GM19372 (cell line): Measurements from ENCODE around the gene ZNF300.
"Not testable (repeated sequence)": the region's sequence is repeated elsewhere in the genome, so short reads cannot be mapped to it uniquely, and the experiment has no call there.

Experiments used
- ATAC-seq: cut with Tn5 transposase; IDR thresholded peaks from one replicate; pipeline ENCODE4 v1.9.1; 2021; ENCODE audit warnings: mild to moderate bottlenecking, low read depth, moderate library complexity; ENCODE audit not compliant: unreplicated experiment

The ZNF300 gene

DNA sequence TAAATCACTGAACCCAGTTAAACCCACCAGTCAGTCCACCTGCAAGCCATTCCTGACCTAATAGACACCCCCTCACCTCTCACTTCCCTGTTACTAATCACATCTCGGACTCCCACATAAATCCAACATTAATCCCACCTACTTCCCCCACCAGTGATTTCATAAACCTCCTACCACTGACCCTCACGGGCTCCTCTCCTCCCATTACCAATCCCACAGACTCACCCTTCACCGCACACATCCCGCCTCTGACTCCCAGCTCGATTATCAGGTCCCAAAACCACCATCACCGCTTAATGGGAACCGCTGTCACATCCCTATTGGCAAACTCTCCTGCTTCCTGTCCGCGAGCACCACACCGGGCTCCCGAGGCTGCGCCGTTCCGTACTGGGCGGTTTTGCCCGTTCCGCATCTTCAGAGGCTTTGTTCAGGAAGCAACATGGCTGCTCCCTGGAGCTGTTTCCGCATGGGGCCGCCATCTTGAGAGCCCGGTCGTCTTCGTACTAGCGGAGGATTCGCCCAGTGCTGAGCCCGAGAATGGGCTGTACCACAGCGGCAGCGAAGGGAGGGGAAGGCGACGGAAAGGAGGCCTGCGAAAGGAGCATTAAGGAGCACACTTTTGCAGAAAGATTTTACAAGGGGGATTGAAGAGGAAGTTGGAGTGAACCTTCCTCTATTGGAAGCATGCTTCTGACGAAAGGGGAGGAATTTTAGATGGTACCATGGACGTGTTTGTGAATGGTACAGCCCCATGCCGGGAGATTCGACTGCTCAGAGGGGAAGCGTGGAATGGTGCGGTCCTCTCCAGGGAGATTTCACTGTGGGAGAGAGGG, at the start of gene ZNF300:
ZNF300 (minus strand) TSS at position 502 of the 833 bp plus-strand sequence. CDS start 1,825 bp downstream, outside the sequence.
- ATAC-seq, result no peak

DNA sequence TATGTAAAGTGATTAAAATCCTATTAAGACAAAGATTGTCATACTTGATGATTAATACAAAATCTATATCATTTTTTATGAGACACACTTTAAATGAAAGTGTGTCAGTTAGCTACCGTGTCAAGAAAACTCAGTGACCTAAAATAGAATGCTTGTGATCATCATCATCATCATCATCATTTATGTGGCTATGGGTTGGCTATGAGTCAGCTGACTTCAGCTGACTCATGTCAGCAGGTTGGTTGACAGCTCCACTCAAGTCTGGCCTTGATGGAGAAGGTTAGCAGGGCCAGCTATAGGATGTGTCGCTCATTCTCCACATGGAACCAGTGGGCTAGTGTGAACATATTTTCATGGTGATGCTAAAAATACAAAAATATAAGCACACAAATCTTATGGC, 43.8 kb upstream of the ZNF300 start:
- no peak for ATAC-seq

DNA sequence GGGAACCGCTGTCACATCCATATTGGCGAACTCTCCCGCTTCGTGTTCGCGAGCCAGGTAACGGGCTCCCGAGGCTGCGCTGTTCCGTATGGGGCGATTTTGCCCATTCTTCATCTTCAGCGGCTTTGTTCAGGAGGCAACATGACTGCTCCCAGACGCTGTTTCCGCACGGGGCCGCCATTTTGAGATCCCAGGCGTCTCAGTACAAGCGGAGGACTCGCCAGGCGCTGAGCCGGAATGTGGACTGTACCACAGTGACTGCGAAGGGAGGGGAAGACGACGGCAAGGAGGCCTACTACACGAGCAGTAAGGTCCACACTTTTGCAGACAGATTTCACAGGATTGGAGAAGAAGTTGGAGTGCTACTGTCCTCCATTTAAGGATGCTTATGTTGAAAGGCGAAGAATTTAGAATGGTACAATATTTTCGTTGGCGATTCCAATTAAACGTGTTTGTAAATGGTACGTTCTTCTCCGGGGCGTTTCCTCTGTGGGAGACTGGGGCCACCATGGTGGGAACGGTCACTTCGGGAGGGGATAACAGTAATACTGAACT, 41.6 kb upstream of the ZNF300 start:
- no peak for ATAC-seq

DNA sequence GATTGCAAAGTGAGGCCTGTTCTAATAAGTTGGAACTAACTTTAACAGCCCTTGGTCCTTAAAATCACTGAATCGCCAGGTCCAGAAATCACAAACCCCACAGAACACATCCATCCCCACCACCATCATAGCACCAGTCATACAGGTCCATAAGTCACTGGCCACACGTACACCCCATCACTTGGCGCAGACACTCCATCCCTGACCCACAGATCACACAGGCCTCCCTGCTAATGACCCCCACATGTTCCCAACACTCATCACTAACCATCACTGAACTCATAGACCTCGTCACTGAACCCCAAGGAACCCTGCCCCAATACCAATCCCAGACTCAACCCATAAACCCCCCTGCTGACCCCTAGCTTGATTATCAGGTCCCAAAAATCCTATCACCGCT, 41.2 kb upstream of the ZNF300 start:
- no peak for ATAC-seq

DNA sequence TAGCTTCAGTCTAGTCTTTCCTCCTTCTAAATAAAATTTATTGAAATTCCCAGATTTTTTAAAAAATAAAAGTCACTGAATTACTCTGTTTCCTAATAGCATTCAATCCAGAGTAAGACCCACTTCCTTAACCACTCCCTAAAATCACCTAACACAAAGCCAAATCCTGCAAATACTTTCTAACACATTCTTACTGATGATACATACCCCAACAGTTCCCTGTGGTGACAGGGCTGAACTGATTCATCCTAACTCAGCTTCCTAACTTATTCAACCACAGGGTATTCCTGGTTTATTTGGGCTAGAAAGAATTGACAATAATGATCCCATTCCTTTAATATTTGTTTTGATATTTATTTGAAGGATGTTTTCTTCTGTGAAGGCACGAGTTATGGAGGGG, 40.7 kb upstream of the ZNF300 start:
- ATAC-seq, result no peak

DNA sequence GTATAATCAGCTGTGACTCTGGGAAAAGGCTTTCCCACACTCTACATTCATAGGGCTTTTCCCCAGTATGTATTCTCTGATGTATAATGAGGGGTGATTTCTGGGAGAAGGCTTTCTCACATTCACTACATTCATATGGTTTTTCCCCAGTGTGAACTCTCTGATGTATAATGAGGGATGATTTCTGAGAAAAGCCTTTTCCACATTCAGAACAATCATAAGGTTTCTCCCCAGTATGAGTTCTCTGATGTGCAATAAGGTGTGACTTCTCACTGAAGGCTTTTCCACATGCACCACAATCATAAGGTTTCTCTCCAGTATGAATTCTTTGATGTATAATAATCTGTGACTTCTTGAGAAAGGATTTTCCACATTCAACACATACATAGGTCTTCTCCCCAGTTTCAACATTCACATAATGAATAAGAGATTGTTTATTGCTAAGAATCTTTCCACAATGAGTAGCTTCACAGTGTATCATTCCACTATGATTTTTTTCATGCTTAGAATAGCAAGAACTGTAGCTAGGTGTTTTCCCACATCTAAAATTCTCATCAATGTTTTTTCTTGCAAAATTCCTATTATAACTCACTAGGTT, 26.7 kb upstream of the ZNF300 start:
- no peak for ATAC-seq

DNA sequence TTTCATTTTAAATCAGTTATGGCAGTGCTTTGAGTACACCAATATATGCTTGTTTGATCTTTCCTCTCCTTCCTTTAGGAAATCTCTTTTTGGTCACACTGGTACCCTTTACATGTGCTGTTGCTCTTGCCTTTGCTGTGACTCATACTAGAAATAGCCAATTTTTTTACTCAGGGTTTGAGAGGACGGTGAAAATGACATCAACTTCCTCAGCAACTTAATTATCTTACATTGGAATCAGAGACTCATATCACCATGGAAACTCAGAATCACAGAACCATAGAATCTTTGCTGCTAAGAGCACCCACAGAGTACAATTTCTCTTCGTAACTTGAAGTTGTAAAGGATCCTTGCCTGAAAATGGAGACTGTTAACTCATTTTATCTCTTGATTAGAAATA, 13.8 kb upstream of the ZNF300 start:
- no peak for ATAC-seq

DNA sequence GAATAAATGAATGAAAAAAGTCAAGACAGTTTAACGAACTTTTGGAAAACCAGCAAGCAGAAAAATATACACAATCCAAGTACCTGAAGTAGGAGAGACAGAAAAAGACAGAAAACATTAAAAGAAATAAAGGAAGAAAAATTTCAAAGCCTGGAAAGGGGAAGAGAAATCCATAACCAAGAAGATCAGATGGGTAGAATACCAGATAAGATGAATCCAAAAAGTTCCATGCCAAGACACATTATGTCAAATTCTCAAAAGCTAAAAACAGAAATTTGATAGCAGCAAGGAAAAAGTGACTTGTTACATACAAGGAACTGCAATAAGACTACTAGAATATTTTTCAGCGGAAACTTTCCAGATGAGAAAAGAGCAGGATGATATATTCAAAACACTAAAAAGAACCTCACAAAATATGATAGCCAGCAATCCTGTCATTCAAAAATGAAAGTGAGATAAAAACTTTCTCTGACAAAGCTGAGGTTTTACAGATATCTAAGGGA, 7.6 kb upstream of the ZNF300 start:
- ATAC-seq, result no peak

DNA sequence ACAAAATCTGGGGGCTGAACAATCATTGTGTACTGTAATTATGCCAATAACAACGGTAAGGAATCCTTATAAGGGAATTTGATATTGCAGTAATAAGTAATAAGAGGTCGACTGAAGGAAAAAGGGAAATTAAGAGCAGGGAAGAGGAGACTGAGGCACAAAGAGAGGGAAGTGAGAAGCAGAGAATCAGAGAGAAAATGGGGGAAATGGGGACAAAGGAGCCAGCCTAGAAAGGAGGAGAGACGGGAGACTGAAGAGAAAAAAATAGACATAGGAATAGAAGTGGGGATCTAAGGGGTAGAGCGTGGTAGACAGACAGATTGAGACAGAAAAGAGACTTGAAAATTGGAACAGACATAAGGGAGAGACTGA, 518 bp upstream of the ZNF300 start:
- no peak for ATAC-seq

DNA sequence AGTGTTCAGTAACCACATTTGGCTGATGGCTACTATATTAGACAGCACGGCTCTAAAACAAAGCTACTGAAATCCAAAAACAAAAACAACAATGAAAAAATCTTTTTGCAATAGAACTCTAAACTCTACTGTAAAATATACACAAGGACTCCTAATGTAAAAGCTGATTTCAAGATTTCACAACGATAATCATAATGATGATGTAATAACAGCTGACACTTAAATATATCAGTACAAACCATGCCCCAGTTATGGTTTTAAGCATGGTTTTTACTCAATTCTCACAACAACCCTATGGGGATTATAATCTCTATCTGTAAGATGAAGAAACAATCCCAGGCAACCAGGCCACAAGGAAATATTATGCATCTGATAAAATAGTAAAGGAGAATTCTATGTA, 3.3 kb downstream of the ZNF300 start:
- ATAC-seq, result no peak

DNA sequence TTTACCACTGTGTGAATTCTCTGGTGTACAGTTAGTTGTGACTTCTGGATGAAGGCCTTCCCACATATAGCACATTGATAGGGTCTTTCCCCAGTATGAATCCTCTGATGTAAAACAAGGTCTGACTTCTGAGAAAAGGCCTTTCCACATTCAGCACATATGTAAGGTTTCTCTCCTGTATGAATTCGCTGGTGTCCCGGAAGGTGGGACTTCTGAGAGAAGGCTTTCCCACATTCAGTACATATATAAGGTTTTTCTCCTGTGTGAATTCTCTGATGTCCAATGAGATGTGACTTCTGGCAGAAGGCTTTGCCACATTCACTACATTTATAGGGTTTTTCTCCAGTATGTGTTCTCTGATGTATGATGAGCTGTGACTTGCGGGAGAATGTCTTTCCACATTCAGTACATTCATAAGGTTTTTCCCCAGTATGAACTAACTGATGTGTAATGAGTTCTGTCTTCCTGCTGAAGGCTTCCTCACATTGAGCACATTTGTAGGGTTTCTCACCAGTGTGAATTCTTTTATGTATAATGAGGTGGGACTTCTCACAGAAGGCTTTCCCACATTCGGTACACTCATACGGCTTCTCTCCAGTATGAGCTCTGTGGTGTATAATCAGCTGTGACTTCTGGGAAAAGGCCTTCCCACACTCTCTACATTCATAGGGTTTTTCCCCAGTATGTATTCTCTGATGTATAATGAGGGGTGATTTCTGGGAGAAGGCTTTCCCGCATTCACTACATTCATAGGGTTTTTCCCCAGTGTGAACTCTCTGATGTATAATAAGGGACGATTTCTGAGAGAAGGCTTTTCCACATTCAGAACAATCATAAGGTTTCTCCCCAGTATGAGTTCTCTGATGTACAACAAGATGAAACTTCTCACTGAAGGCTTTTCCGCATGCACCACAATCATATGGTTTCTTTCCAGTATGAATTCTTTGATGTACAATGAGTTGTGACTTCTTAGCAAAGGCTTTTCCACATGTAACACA, 9.1 kb downstream of the ZNF300 start:
- no peak for ATAC-seq

DNA sequence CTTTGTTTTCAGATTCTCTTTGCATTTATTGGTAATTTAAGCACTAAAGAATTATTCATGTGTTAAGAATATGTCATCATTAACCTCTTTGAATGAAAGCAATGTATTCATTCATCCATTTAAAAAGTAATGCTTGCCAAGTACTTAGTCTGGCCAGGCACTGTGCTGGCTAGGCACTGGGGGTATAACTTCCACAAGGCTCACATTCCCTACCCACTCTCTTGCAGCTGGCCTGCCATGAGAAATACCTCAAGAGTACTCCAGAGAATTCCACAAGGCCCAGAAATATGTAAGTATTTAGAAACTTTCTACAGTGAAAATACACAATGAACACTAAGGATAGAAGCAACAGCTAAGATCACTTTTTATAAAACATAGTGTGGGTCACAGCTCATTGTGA, 25.4 kb downstream of the ZNF300 start:
- no peak for ATAC-seq

DNA sequence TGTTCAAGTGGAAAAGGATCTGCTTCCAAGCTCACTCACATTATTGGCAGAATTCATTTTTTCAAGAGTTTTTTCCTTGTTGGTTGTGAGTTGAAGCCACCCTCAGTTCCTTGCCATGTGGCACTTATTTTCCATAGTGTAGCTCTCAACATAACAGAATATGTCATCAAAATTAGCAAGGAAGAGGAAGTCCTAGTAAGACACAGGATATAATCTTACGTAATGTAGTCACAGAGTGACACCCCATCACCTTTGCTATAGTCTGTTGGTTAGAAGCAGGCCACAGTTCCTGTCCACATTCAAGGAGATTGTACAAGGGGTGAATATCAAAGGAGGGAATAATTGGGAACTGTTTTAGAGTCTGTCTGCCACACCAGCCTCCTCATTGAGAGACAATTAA, 42.7 kb downstream of the ZNF300 start:
- ATAC-seq, result no peak

DNA sequence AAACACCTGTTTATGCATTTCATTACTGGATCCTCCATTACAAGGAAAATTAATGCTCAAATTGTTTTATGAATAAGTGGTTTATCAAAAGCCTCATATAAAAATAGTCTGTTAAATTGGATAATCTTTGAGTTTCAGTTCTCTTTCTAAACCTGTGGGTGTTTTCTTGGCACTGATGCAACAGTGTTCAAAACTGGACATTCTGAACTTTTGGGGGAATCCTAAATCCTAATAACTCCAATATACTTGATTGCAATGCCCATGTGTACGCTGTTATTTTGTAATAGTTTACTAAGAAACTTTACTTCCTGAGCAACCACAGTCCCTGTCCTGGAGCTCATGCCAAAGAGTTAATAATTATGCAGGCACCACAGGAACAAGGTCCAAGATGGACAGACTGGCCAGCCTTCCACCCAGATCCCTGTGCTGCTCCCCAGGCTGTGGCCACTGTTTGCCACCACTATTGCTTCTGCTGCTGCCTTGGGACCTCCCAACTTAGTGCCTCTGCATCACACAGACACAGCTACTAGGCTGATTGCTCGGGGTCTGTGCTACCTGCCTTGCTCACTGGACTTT, 44.4 kb downstream of the ZNF300 start:
- no peak for ATAC-seq

DNA sequence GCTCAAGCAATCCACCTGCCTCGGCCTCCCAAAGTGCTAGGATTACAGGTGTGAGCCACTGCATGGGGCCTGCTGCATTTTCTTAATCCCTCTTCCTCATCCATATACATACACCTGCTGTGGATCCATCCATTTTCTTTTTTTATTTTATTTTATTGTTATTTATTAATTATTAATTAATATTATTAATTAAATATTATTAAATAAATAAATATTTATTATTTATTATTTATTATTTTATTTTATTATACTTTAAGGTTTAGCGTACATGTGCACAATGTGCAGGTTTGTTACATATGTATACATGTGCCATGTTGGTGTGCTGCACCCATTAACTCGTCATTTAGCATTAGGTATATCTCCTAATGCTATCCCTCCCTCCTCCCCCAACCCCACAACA, 48.1 kb downstream of the ZNF300 start:
- not testable (repeated sequence) for ATAC-seq

DNA sequence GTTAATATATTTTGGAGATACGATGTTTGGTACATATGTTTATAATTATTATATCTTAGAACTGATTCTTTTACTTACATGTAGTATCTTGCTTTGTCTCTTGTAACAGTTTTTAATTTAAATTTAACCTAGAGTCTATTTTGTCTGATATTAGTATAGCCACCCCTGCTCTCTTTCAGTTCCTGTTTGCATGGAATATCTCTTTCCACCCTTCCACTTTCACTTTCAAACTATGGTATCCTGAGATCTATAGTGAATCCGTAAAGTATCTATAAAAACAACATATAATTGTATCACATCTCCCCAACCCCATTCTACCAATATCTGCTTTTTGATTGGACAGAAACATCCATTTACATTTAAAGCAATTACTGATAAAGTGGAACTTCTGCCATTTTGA, 51.2 kb downstream of the ZNF300 start:
- peak; percentile 68 for ATAC-seq

DNA sequence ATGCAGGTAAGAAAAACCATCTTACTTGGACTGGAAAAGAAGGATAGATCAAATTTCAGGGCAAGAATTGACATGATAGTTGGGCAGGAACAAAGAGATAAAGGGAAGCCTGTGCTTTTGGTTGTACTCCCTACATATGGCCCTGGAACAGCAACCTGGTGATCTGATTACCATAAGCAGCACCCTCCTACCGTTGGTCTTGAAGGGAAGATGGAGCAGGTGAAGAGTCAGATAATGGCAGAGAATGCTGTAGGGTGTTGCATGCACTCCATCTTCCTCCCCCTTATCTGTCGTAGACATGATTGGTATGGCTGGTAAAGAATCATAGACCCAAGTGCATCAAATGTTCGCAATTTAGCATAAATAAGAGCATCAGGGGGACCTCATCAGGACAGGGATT, 53.7 kb downstream of the ZNF300 start:
- ATAC-seq, result no peak

DNA sequence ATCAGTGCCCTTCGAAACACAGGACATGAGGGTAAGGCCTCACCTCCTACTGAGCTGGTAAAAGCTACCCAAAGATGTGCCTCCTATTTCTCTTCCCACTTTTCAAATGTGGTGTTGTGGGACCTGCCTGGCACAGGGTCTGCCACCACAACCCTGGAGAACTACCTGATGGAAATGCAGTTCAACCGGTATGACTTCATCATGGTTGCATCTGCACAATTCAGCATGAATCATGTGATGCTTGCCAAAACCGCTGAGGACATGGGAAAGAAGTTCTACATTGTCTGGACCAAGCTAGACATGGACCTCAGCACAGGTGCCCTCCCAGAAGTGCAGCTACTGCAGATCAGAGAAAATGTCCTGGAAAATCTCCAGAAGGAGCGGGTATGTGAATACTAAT, 56.5 kb downstream of the ZNF300 start:
- ATAC-seq, result no peak

DNA sequence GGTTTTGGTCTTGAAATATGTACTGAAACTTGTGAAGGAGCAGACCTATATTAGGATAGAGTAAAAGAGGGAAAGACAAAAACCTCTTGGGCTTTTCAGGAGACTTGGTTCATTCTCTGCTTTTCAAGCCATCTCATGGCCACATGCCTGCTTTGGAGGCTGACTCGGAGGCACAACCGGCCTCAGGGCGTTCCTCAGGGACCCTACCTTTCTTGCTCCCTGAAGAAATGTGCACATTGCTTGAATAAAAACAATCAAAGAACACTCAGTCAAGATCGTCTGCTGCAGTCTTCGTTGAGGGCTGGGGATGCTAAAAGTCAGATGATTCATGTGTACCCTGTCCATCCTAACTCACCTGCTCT, 57.5 kb downstream of the ZNF300 start:
- no peak for ATAC-seq

DNA sequence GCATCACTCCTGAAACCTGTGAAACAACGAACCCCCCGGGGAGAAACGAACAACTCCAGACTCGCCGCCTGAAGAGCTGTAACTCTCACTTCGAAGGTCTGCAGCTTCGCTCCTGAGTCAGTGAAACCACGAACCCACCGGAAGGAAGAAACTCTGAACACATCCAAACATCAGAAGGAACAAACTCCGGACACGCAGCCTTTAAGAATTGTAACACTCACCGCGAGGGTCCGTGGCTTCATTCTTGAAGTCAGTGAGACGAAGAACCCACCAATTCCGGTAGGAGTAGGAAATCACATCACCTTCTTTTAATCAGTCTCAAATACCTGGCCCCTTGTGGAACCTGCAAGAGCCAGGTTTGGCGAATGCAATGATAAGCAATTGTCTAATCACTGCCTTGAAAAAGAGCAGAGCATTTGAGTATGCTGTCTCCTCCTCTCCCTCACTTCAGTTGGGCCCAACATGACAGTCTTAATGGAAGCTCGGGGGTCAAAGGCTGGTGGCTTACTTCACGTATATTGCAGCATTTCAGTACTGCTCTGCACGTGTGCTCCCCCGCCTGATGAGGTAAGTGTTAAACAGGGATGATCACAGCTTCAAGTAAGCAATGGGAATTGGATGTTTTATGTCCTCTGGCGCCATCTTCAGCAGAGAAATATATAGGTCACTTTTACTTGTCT, 58.0 kb downstream of the ZNF300 start:
- peak; percentile 90 for ATAC-seq
